Neuronal stem cell (in vitro differentiated cells): ENCODE measurements around the gene LILRA1.
"Not testable (repeated sequence)": the region's sequence is repeated elsewhere in the genome, so short reads cannot be mapped to it uniquely, and the experiment has no call there.

Experiments used
- DNase-seq: peaks from one replicate; pipeline ENCODE4 v3.0.0-alpha.2; 2013; ENCODE audit warnings: low spot score
- H2AFZ ChIP-seq: one replicate; pipeline ENCODE4 v1.6.1; 2013; ENCODE audit warnings: mild to moderate bottlenecking, low read length, inconsistent platforms
- H2AK5ac ChIP-seq: 2 replicates; pipeline ENCODE4 v1.6.1; 2013; ENCODE audit warnings: low read depth, mild to moderate bottlenecking, inconsistent platforms, low read length, moderate library complexity, mixed read lengths
- H2BK120ac ChIP-seq: 2 replicates; pipeline ENCODE4 v1.6.1; 2013; ENCODE audit warnings: low read depth, mild to moderate bottlenecking, inconsistent platforms, low read length, moderate library complexity, mixed read lengths
- H2BK12ac ChIP-seq: one replicate; pipeline ENCODE4 v1.6.1; 2013; ENCODE audit warnings: low read length, inconsistent platforms
- H2BK15ac ChIP-seq: 2 replicates; pipeline ENCODE4 v1.6.1; 2013; ENCODE audit warnings: mild to moderate bottlenecking, low read length, inconsistent platforms, mixed read lengths
- H2BK5ac ChIP-seq: one replicate; pipeline ENCODE4 v1.6.1; 2013; ENCODE audit warnings: inconsistent platforms, mild to moderate bottlenecking, low read length, moderate library complexity
- H3K14ac ChIP-seq: one replicate; pipeline ENCODE4 v1.6.1; 2013; ENCODE audit warnings: low read length, inconsistent platforms
- H3K18ac ChIP-seq: 2 replicates; pipeline ENCODE4 v1.6.1; 2013; ENCODE audit warnings: low read length, inconsistent platforms
- H3K23ac ChIP-seq: 2 replicates; pipeline ENCODE4 v1.6.1; 2013; ENCODE audit warnings: low read depth, mild to moderate bottlenecking, mixed read lengths, low read length, inconsistent platforms; ENCODE audit not compliant: poor library complexity
- H3K27ac ChIP-seq: replicated peaks from 3 replicates; pipeline ENCODE4 v1.5.1; 2013; ENCODE audit warnings: low read length, inconsistent platforms
- H3K27me3 ChIP-seq, 3 experiments: 2 replicates each; pipeline ENCODE4 v1.6.1; 2013; ENCODE audit warnings: low read length in 3 of 3, mild to moderate bottlenecking in 2 of 3, inconsistent platforms in 1 of 3, low read depth in 1 of 3, mixed read lengths in 1 of 3, moderate library complexity in 1 of 3; ENCODE audit not compliant: control insufficient read depth in 3 of 3, insufficient read depth in 3 of 3
- H3K36me3 ChIP-seq, 2 donors: replicated peaks in 1 of 2; 2 replicates each; pipeline ENCODE4 v1.6.1; 2013; ENCODE audit warnings: low read length in 2 of 2; ENCODE audit not compliant: control insufficient read depth in 2 of 2, insufficient read depth in 2 of 2
- H3K4ac ChIP-seq: 2 replicates; pipeline ENCODE4 v1.6.1; 2013; ENCODE audit warnings: inconsistent platforms, mild to moderate bottlenecking, low read length, moderate library complexity
- H3K4me1 ChIP-seq, 2 donors: 1 replicate in 1 of 2; 2 replicates in 1 of 2; pipeline ENCODE4 v1.6.1; 2013; ENCODE audit warnings: low read length in 2 of 2, low read depth in 1 of 2; ENCODE audit not compliant: control insufficient read depth in 2 of 2, insufficient read depth in 1 of 2
- H3K4me2 ChIP-seq: one replicate; pipeline ENCODE4 v1.6.1; 2013; ENCODE audit warnings: mild to moderate bottlenecking, low read length, inconsistent platforms; ENCODE audit not compliant: insufficient read depth, poor library complexity, severe bottlenecking
- H3K4me3 ChIP-seq, 2 donors: 2 replicates each; pipeline ENCODE4 v1.5.1; 2013; ENCODE audit warnings: low read length in 2 of 2, mild to moderate bottlenecking in 2 of 2, inconsistent platforms in 1 of 2, moderate library complexity in 1 of 2
- H3K79me1 ChIP-seq: one replicate; pipeline ENCODE4 v1.6.1; 2013; ENCODE audit warnings: low read depth, mild to moderate bottlenecking, inconsistent platforms, low read length, moderate library complexity
- H3K9ac ChIP-seq: one replicate; pipeline ENCODE4 v1.6.1; 2013; ENCODE audit warnings: mild to moderate bottlenecking, low read depth, low read length, inconsistent platforms; ENCODE audit not compliant: poor library complexity
- H3K9me3 ChIP-seq, 2 donors: replicated peaks in 1 of 2; 2 replicates each; pipeline versions ENCODE3 to v1.6.1; 2013; ENCODE audit warnings: low read length in 2 of 2, mild to moderate bottlenecking in 2 of 2, inconsistent platforms in 1 of 2, low read depth in 1 of 2, mixed read lengths in 1 of 2, moderate library complexity in 1 of 2; ENCODE audit not compliant: control insufficient read depth in 2 of 2, insufficient read depth in 1 of 2
- H4K8ac ChIP-seq: one replicate; pipeline ENCODE4 v1.6.1; 2013; ENCODE audit warnings: low read depth, mild to moderate bottlenecking, inconsistent platforms, low read length, moderate library complexity
- H4K91ac ChIP-seq: one replicate; pipeline ENCODE4 v1.6.1; 2013; ENCODE audit warnings: low read length, low read depth, mild to moderate bottlenecking, inconsistent platforms; ENCODE audit not compliant: poor library complexity
- WGBS, 2 donors: extraction: QIAGEN DNeasy Blood & Tissue Kit; methylation state at CpG; one replicate each; pipeline ENCODE4 v1.1.7; 2013; ENCODE audit warnings: missing lambda C conversion rate in 2 of 2, mixed read lengths in 1 of 2; ENCODE audit not compliant: insufficient read length in 2 of 2, insufficient replicate concordance in 1 of 2; ENCODE audit errors: extremely low coverage in 2 of 2; 5-methylcytosine and 5-hydroxymethylcytosine counted together

The LILRA1 gene

DNA sequence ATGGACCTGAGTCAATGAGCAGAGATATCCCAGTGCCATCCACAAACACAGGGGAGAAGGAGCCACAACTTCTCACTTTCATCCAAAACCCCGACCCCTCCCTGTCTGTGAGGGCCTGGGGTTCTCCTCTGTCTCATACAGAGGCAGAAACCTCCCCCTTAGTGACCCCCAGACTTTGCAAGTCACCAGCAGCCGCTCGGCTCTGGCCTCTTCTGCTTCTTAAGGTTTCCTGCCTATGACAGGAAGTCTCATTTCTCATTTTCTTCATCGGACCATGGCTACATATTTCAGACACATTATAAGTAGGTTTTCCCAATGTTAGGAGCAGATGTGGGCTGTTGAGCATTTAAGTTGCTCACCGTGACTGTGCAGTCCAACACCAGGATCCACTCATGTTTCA, 49.5 kb downstream of the LILRA1 start:
- H3K4me3 ChIP-seq, H2AFZ ChIP-seq, H3K79me1 ChIP-seq, H3K18ac ChIP-seq, DNase-seq, H3K23ac ChIP-seq, H3K27me3 ChIP-seq, H2BK120ac ChIP-seq, H4K91ac ChIP-seq, H2BK15ac ChIP-seq, H3K4me2 ChIP-seq, H2AK5ac ChIP-seq, H3K36me3 ChIP-seq, H3K4ac ChIP-seq, H2BK12ac ChIP-seq, H4K8ac ChIP-seq, H3K14ac ChIP-seq, H3K27ac ChIP-seq, H3K9ac ChIP-seq, H3K4me1 ChIP-seq, H2BK5ac ChIP-seq: not testable (repeated sequence)
- no CpG with 5 or more reads among the region's 5 CpGs for WGBS, 2 donors
- peaks cover 0 to 11% of the 10 kb centered on the region in 2 donors for H3K9me3 ChIP-seq

DNA sequence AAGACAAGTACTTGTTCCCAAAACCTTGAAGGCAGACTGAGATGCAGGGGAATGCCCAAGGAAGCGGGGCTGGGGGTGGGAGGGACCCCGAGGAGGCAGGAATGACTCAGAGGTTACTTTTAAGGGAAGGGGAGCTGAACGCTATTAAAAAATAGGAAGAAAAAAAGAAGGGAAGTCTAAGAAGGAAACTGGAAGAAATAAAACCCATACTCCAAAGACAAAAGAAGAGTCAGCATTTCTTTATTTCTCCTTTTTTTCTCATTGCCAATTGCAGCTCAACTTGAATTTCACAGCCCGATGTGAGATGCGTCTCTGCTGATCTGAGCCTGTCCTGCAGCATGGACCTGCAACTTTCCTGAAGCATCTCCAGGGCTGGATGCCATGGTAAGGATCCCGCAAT, 50.2 kb downstream of the LILRA1 start:
- not testable (repeated sequence) for H3K4me3 ChIP-seq, H2BK12ac ChIP-seq, H2BK15ac ChIP-seq, H2BK120ac ChIP-seq, H3K9ac ChIP-seq, H3K4me2 ChIP-seq, H3K27ac ChIP-seq, H2BK5ac ChIP-seq, H3K4me1 ChIP-seq, H3K4ac ChIP-seq, H2AFZ ChIP-seq, H3K27me3 ChIP-seq, H2AK5ac ChIP-seq, H4K8ac ChIP-seq, H3K14ac ChIP-seq, H3K79me1 ChIP-seq, DNase-seq, H3K36me3 ChIP-seq, H3K23ac ChIP-seq, H3K18ac ChIP-seq, H4K91ac ChIP-seq
- H3K9me3 ChIP-seq, result peaks cover 0 to 15% of the 10 kb centered on the region in 2 donors
- no CpG with 5 or more reads among the region's 6 CpGs for WGBS, 2 donors

DNA sequence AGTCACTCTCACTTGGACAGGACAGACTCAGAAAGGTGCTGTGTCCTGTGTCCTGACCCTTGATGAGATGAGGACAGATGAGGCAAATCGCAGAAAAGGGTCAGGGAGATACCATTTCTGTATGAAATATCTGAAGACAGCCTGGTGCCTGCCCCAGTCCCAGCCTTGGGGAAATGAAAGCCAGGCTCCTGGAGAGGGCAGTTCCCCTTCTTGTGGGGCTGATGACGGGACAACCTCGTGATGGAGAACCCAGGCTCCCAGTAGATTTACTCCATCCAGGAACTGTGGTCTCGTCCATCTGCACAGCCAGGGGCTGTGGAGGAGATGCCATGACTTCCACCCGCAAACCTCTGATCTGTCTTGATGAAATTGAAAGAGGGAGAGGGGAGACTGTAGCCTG, 50.6 kb downstream of the LILRA1 start:
- H3K4me3 ChIP-seq, result no peak overlapping the region
- no peaks in the 10 kb centered on the region for H3K79me1 ChIP-seq
- H2BK120ac ChIP-seq, result no peak overlapping the region
- H3K23ac ChIP-seq, result no peak overlapping the region
- no peak overlapping the region for H3K4me2 ChIP-seq
- WGBS, 2 donors, result no CpG with 5 or more reads among the region's 5 CpGs
- no peaks in the 10 kb centered on the region for H3K4me1 ChIP-seq
- H3K36me3 ChIP-seq, result no peaks in the 10 kb centered on the region
- no peak overlapping the region for H3K4ac ChIP-seq
- H3K9me3 ChIP-seq, result peaks cover 0 to 13% of the 10 kb centered on the region in 2 donors
- H3K14ac ChIP-seq, result no peak overlapping the region
- H3K9ac ChIP-seq, result no peak overlapping the region
- H2BK12ac ChIP-seq, result no peak overlapping the region
- no peak for DNase-seq
- no peak overlapping the region for H4K8ac ChIP-seq
- H2BK15ac ChIP-seq, result no peak overlapping the region
- H2AFZ ChIP-seq, result no peak overlapping the region
- H2BK5ac ChIP-seq, result no peak overlapping the region
- H3K27ac ChIP-seq, result no peak overlapping the region
- H3K18ac ChIP-seq, result no peak overlapping the region
- H4K91ac ChIP-seq, result no peak overlapping the region
- no peak overlapping the region for H2AK5ac ChIP-seq
- peaks cover 0 to 8% (median 0%) of the 10 kb centered on the region in 3 experiments for H3K27me3 ChIP-seq

DNA sequence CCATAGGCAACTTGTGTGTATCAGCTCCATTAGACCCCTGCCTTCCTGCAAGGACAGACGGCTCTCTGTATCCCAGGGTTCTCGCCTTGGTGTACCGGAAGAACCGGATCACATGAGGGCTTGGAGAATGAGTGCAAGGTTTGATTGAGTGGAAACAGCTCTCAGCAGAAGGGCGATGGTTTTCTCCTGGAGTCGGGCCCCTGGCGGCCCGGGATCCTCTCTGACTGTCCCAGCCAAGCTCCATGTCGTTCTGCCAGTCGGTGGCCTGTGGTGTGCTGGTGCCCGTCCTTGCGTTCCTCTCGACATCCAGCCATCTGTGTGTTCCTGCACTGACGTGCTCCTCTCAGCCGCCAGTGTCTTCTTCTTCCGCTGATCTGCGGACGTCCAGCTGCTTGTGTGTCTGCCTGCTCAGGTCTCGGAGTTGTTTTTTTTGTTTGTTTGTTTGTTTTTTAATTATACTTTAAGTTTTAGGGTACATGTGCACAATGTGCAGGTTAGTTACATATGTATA, 53.0 kb downstream of the LILRA1 start:
- Histone ChIP-seq H3K79me1 (no peaks in the 10 kb centered on the region), H2BK15ac (no peak overlapping the region), H2BK5ac (no peak overlapping the region), H2AFZ (no peak overlapping the region), H3K4ac (no peak overlapping the region), H3K9me3 (peaks cover 0 to 19% of the 10 kb centered on the region in 2 donors), H3K18ac (no peak overlapping the region), H4K8ac (no peak overlapping the region), H3K4me1 (no peaks in the 10 kb centered on the region), H3K4me3 (no peak overlapping the region), H3K27me3 (peaks cover 0 to 8% (median 0%) of the 10 kb centered on the region in 3 experiments), H3K36me3 (no peaks in the 10 kb centered on the region), H3K14ac (no peak overlapping the region), H2BK120ac (no peak overlapping the region), H3K27ac (no peak overlapping the region), H3K4me2 (no peak overlapping the region), H4K91ac (no peak overlapping the region), H2BK12ac (no peak overlapping the region), H3K9ac (no peak overlapping the region), H2AK5ac (no peak overlapping the region), H3K23ac (no peak overlapping the region)
- WGBS, 2 donors, result no CpG with 5 or more reads among the region's 19 CpGs
- DNase-seq, result no peak
